Natural killer cell (primary cell): ENCODE results near the gene TVP23C. TPM values are rescaled to one million over a fixed set of nuclear protein-coding genes. Genes with fewer than 3 reads are reported as not detected.

Source experiments
- ATAC-seq, 3 donors: fragments of 150-1000 bp in 2 of 3; fragments of 200-7000 bp in 1 of 3; cut with Tn5 transposase; 1 replicate in 1 of 3; 2 replicates in 2 of 3; pipeline ENCODE4 v1.10.0; 2021; ENCODE audit warnings: mild to moderate bottlenecking in 2 of 3, moderate library complexity in 2 of 3
- DNase-seq, 2 donors: peaks; one replicate each; pipeline versions ENCODE4 v3.0.0 to v3.0.0-alpha.2; 2013 to 2021; ENCODE audit warnings: mixed read lengths in 1 of 2
- H3K27ac ChIP-seq: one replicate; pipeline ENCODE4 v1.5.1; 2013; ENCODE audit warnings: mild to moderate bottlenecking, low read length
- H3K27me3 ChIP-seq: one replicate; pipeline ENCODE4 v1.6.1; 2013; ENCODE audit warnings: low read length; ENCODE audit not compliant: control insufficient read depth, insufficient read depth
- H3K36me3 ChIP-seq: one replicate; pipeline ENCODE4 v1.6.1; 2013; ENCODE audit warnings: low read length; ENCODE audit not compliant: control insufficient read depth, insufficient read depth
- H3K4me1 ChIP-seq: one replicate; pipeline ENCODE4 v1.6.1; 2013; ENCODE audit warnings: low read length; ENCODE audit not compliant: control insufficient read depth, insufficient read depth
- H3K4me3 ChIP-seq: one replicate; pipeline ENCODE4 v1.5.1; 2013; ENCODE audit warnings: low read length
- H3K9me3 ChIP-seq: one replicate; pipeline ENCODE4 v1.6.1; 2013; ENCODE audit warnings: low read length; ENCODE audit not compliant: control insufficient read depth, insufficient read depth
- H3K27ac Mint-ChIP-seq, 2 donors: one replicate each; pipeline ENCODE4 v1.8.0; 2022; ENCODE audit warnings: mild to moderate bottlenecking in 2 of 2, mixed read lengths in 2 of 2, moderate library complexity in 1 of 2
- H3K27me3 Mint-ChIP-seq, 2 donors: one replicate each; pipeline ENCODE4 v1.8.0; 2022; ENCODE audit warnings: low read depth in 2 of 2, mixed read lengths in 2 of 2
- H3K36me3 Mint-ChIP-seq: one replicate; pipeline ENCODE4 v1.8.0; 2022; ENCODE audit warnings: mixed read lengths
- H3K4me1 Mint-ChIP-seq, 2 donors: one replicate each; pipeline ENCODE4 v1.8.0; 2022; ENCODE audit warnings: mixed read lengths in 2 of 2
- H3K4me3 Mint-ChIP-seq: one replicate; pipeline ENCODE4 v1.8.0; 2022; ENCODE audit warnings: mild to moderate bottlenecking, moderate library complexity, mixed read lengths
- H3K9me3 Mint-ChIP-seq, 2 donors: one replicate each; pipeline ENCODE4 v1.8.0; 2022; ENCODE audit warnings: mixed read lengths in 2 of 2
- CTCF ChIP-seq: fragments of 200-600 bp; IDR thresholded peaks from one replicate; pipeline ENCODE4 v1.8.0; 2022; ENCODE audit warnings: antibody characterized with exemption
- WGBS: methylation state at CpG from one replicate; pipeline ENCODE4 v1.1.7; 2013; ENCODE audit warnings: missing lambda C conversion rate; ENCODE audit not compliant: insufficient coverage; 5-methylcytosine and 5-hydroxymethylcytosine counted together
- intact Hi-C: fragments of 100-400 bp; cut with micrococcal nuclease; formaldehyde crosslinking; loops from one replicate; pipeline ENCODE4 v1.14.2; 2022
- total RNA-seq, 4 donors: library from RNA; stranded (reverse); fragments of 120-200 nt in 1 of 4; gene quantifications; one replicate each; pipeline versions ENCODE4 v1.2.3 to v1.2.4, GENCODE V29; 2013 to 2022

TVP23C gene
- total RNA-seq, 3 donors from 2014 or later (not counting 1 experiment from before 2014, with no cell fraction given) = 28.2 to 45.4 (median 40.4) TPM

GRCh38 chr17:15494821-15495220 lies 68.5 kb downstream of the TVP23C start:
- Histone ChIP-seq H3K27me3 (no peaks in the 10 kb centered on the region), H3K27ac (no peak overlapping the region), H3K4me3 (no peak overlapping the region), H3K9me3 (no peaks in the 10 kb centered on the region), H3K36me3 (peaks cover 2% of the 10 kb centered on the region), H3K4me1 (no peaks in the 10 kb centered on the region)
- no peak for TF ChIP-seq CTCF
- Mint-ChIP-seq H3K27ac (peak overlapping the region in 1 of 2 donors; percentile 11), H3K4me3 (no peak overlapping the region), H3K9me3 (no peaks in the 10 kb centered on the region), H3K27me3 (no peaks in the 10 kb centered on the region), H3K4me1 (peaks cover 10 to 14% of the 10 kb centered on the region in 2 donors), H3K36me3 (no peaks in the 10 kb centered on the region)
- DNase-seq = no peak
- intact Hi-C loops = no loop called here
- ATAC-seq = no peak

- no peaks in the 10 kb centered on the region for H3K9me3 ChIP-seq
- no peaks in the 10 kb centered on the region for H3K4me1 ChIP-seq
- H3K36me3 ChIP-seq = peaks cover 2% of the 10 kb centered on the region
- no peaks in the 10 kb centered on the region for H3K36me3 Mint-ChIP-seq
- H3K27me3 Mint-ChIP-seq = no peaks in the 10 kb centered on the region
- no peak for ATAC-seq
- DNase-seq = no peak
- H3K27ac Mint-ChIP-seq = no peak overlapping the region
- peaks cover 10 to 14% of the 10 kb centered on the region in 2 donors for H3K4me1 Mint-ChIP-seq
- H3K9me3 Mint-ChIP-seq = no peaks in the 10 kb centered on the region
- no peaks in the 10 kb centered on the region for H3K27me3 ChIP-seq
- no peak for TF ChIP-seq CTCF
- H3K27ac ChIP-seq = no peak overlapping the region
- no peak overlapping the region for H3K4me3 ChIP-seq
- 0% methylated on average over 1 of the region's 1 CpG for WGBS
- intact Hi-C loops = no loop called here
- H3K4me3 Mint-ChIP-seq = no peak overlapping the region
These were observed 69.6 kb downstream of the TVP23C start for GRCh38 chr17:15493693-15494035.

GRCh38 chr17:15492791-15493692 lies 70.2 kb downstream of the TVP23C start:
- Mint-ChIP-seq H3K4me3 (no peak overlapping the region), H3K9me3 (no peaks in the 10 kb centered on the region), H3K27me3 (no peaks in the 10 kb centered on the region), H3K36me3 (no peaks in the 10 kb centered on the region), H3K4me1 (peaks cover 10 to 14% of the 10 kb centered on the region in 2 donors), H3K27ac (no peak overlapping the region)
- no peak overlapping the region for H3K27ac ChIP-seq
- no peaks in the 10 kb centered on the region for H3K27me3 ChIP-seq
- DNase-seq (no peak), ATAC-seq (no peak)
- H3K4me1 ChIP-seq = no peaks in the 10 kb centered on the region
- 93% methylated on average over 8 of the region's 8 CpGs for whole genome bisulfite sequencing
- no peak overlapping the region for H3K4me3 ChIP-seq
- TF ChIP-seq CTCF = no peak
- no peaks in the 10 kb centered on the region for H3K9me3 ChIP-seq
- H3K36me3 ChIP-seq = peaks cover 2% of the 10 kb centered on the region
- intact Hi-C loops = no loop called here

- peaks cover 10 to 14% of the 10 kb centered on the region in 2 donors for H3K4me1 Mint-ChIP-seq
- 95% methylated on average over 3 of the region's 4 CpGs for WGBS
These were observed 71.1 kb downstream of the TVP23C start for GRCh38 chr17:15492186-15492585.

More at GRCh38 chr17:15492186-15492585, 71.1 kb downstream of the TVP23C start:
- no peak for TF ChIP-seq CTCF
- Histone ChIP-seq H3K36me3 (peaks cover 2% of the 10 kb centered on the region), H3K4me3 (no peak overlapping the region), H3K27ac (no peak overlapping the region), H3K4me1 (no peaks in the 10 kb centered on the region), H3K9me3 (no peaks in the 10 kb centered on the region), H3K27me3 (no peaks in the 10 kb centered on the region)
- H3K4me3 Mint-ChIP-seq = no peak overlapping the region
- DNase-seq = no peak
- ATAC-seq = no peak
- H3K27me3 Mint-ChIP-seq = no peaks in the 10 kb centered on the region
- intact Hi-C loops = no loop called here
- H3K36me3 Mint-ChIP-seq = no peaks in the 10 kb centered on the region
- H3K9me3 Mint-ChIP-seq = no peaks in the 10 kb centered on the region
- H3K27ac Mint-ChIP-seq = no peak overlapping the region
